ENCODE data around the gene SULF2.

The SULF2 gene

DNA sequence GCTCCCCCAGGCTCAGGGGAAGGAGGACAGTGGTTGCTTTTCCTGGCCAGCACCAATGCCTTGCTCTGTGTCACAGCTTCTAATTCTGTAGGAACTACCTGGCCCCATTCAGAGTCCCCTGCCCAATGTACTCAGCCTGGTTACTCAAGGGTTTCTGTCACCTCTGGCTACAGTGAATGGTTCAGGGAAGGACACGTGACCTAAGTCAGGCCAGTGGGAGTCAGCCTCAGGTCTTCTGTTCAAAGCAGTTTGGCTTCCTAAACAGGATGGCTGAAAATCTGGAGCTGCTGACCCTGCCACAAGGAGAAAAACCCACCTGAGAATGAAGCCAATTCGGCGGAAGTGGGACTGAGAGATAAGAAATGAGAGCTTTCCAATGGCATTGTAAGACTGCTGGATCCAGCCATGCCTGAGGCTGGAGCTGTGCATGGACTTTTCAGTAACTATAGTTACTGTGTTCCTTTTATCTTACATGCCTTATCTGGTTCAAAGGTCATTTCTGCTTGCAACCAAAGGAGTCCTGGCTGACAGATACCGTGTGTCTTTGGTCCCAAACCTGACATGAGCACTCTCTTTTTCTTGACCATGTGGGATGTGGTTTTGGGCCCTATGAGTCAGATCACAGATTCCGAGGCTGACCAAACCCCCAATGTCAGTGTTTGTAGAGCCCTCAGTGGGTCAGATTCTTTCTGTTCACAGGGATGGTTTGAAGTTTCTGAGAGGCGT is 104.3 kb downstream of the SULF2 start:
- no peak for DNase-seq (ENCODE audit: extremely low read depth, low read depth)
- TF ChIP-seq, protein P1, sequence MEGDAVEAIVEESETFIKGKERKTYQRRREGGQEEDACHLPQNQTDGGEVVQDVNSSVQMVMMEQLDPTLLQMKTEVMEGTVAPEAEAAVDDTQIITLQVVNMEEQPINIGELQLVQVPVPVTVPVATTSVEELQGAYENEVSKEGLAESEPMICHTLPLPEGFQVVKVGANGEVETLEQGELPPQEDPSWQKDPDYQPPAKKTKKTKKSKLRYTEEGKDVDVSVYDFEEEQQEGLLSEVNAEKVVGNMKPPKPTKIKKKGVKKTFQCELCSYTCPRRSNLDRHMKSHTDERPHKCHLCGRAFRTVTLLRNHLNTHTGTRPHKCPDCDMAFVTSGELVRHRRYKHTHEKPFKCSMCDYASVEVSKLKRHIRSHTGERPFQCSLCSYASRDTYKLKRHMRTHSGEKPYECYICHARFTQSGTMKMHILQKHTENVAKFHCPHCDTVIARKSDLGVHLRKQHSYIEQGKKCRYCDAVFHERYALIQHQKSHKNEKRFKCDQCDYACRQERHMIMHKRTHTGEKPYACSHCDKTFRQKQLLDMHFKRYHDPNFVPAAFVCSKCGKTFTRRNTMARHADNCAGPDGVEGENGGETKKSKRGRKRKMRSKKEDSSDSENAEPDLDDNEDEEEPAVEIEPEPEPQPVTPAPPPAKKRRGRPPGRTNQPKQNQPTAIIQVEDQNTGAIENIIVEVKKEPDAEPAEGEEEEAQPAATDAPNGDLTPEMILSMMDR (IDR thresholded peaks at IDR 0.05; ENCODE audit: low read depth, low read length, missing control alignments), result no peak
- H3K4me3 ChIP-seq (replicated peaks; ENCODE audit: low read depth, low read length), result no peak overlapping the region

DNA sequence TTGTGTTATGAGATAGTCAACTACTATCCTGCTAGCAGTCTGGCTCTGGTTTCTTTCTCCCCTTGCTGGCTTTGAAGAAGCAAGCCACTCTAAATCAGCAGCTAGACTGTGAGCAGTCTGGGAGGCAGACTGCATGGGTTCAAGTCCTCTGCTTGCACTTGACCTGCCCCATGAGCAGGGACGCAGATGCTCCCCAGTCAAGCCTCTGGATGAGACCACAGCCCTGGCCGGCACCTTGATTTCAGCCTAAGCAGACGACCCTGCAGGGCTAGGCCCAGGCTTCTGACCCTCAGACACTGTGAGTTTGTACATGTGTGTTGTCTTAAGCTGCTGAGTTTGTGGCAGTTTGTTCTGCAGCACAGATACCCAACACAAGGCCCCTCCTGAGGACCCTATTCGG is 105.8 kb downstream of the SULF2 start:
- DNase-seq (ENCODE audit: extremely low read depth, low read depth), result no peak
- H3K4me3 ChIP-seq (replicated peaks; ENCODE audit: low read depth, low read length), result no peak overlapping the region
- TF ChIP-seq, protein P1 (IDR thresholded peaks at IDR 0.05; ENCODE audit: low read depth, low read length, missing control alignments), result no peak

DNA sequence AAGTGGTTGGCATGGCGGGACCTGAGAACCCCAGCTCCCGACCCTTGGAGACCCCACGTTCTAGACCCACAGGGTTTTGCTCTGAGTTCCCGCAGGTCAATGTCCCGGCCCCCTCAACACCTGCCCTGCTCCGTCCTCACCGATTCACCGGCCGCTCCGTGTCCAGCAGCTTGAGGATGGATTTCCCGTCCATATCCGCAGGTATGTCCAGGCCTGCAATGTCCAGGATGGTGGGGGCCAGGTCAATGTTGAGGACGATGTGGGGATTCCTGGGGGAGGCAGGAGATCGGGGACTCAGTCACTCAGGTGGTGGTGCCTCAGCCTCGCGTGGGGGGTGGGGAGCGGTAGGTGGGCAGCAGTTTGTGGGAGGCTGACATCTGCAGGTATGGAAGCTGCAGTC is 106.7 kb downstream of the SULF2 start:
- no peak overlapping the region for H3K4me3 ChIP-seq (replicated peaks; ENCODE audit: low read depth, low read length)
- DNase-seq (ENCODE audit: extremely low read depth, low read depth), result no peak
- TF ChIP-seq, protein P1 (IDR thresholded peaks at IDR 0.05; ENCODE audit: low read depth, low read length, missing control alignments), result no peak

DNA sequence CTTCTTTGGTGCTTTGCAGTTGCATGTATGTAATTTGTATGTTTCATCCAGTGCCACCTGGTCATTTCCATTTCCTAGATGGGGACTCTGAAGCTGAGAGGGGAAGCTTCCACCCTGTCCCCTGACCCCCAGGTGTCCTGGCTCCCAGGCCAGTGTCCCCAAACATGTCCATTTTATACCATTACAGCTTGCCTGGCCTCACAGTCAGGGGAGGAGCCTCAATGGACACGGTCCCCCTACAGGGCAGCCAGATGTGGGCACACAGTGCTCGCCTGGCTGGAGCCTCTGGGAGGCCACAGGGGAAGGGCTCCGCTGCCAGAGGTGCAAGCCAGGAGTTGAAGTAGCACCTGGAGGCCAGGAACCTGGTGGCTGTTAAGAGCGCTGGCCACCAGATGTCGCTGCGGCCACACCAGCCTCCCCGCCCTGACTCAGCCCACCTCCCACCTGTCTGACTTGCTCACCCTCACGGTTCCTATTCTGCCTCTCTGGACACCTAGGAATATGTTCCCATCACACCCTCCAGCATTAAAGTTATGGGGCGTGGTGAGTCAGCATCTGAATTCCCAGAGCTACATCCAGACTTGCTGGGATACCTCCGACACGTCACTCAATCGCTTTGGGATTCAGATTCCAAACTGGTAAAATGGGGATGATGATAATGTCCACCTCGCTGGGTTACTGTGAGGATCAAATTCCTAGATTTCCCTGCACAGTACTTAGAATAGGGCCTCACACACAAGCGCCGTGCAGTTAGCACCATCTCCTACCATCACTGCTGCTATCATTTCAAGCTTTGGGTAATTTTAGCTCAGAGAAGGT is 107.4 kb downstream of the SULF2 start:
- no peak overlapping the region for H3K4me3 ChIP-seq (replicated peaks; ENCODE audit: low read depth, low read length)
- TF ChIP-seq, protein P1 (IDR thresholded peaks at IDR 0.05; ENCODE audit: low read depth, low read length, missing control alignments), result peak; percentile 76
- no peak for DNase-seq (ENCODE audit: extremely low read depth, low read depth)

DNA sequence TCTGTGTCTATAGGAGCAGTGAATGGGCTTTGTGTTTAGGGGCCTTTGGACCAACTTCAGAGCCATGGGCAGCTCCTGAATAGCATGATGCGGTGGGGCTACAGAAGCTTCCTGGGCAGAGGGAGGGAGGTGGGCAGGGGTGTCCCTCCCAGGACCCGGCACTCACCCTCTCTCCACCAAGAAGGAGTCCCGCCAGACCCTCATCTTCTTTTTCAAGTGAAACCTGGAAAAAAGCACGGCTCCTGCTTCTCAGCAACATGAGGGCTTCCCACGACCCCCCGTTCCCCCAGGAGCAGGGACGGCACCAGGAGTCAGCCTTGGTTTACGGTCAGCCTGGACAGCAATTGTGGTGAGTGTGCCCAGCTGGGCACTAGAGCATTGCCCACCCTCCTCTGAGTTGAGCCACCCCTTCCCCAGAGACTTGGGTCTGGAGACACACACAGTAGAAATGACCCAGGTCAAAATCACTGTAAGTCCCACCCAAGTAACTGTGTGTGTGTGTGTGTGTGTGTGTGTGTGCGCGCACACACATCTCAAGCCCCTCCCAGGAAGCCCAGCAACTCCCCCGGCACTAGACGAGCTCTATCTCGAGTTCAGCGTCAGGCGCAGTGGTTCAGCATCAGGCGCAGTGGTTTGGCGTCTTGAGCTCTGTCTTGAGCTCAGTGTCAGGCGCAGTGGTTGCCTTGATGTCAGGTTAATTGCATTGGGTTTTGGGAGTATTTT is 108.2 kb downstream of the SULF2 start:
- DNase-seq (ENCODE audit: extremely low read depth, low read depth), result no peak
- TF ChIP-seq, protein P1 (IDR thresholded peaks at IDR 0.05; ENCODE audit: low read depth, low read length, missing control alignments), result no peak
- no peak overlapping the region for H3K4me3 ChIP-seq (replicated peaks; ENCODE audit: low read depth, low read length)

DNA sequence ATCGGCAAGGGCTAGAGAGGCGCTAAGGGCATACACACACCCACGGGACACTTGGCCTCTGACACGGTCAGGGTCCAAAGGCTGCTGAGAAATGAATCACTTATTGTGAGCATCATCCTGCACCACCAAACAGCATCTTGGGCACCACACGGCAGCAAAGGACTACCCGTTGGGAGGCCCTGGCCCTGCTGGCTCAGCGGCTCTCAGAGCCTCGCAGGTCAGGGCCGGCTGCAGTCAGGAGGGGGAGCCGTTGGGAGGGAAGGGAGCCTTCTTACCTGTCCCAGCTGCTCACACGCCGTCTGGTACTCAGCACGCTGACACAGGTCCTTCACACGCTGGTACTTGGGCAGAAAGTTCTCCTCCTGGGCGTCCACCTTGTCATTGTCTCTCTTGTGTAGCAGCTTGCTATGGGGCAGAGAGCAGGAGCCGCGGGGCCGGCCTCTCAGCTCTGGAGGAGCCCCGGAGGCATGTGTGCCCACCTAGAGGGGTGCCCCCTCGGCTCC is 109.0 kb downstream of the SULF2 start:
- DNase-seq (ENCODE audit: extremely low read depth, low read depth), result no peak
- no peak overlapping the region for H3K4me3 ChIP-seq (replicated peaks; ENCODE audit: low read depth, low read length)
- TF ChIP-seq, protein P1 (IDR thresholded peaks at IDR 0.05; ENCODE audit: low read depth, low read length, missing control alignments), result no peak
